ENCODE data around the gene DOCK2. TPM values are rescaled to one million over a fixed set of nuclear protein-coding genes. Genes with fewer than 3 reads are reported as not detected.

DOCK2 gene
- total and polyA plus RNA-seq, 2 of the 8 experiments (the other 6 are each of a cell fraction or from before 2014, with no cell fraction given) = 3.9 to 5.7 TPM

DNA sequence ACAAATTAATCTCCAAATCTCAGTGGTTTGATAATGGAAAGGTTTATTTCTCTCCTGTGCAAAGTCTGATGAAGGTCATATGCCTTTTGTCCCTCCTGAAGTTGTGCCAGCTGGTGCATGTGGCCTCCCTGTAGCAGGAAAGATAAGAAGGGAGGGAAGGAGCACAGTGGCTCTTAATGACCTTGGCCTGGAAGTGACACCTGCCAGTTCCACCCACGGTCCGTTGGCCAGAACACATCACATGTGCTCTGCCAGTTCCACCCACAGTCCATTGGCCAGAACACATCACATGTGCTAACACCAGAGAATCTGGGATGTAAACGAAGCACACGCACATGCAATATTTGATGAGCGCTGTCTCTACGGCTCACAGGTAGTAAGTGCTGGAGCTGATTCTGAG lies 130.9 kb downstream of the DOCK2 start:
- Histone ChIP-seq H3K4me2 (ENCODE audit: insufficient read depth in 1 of 2, low read depth in 2 of 2, low read length in 2 of 2) (peak overlapping the region in 1 of 2 experiments; percentile 10; a peak in 1 of 4 replicates), H3K56ac (replicated peaks; ENCODE audit: insufficient read length, low read depth, low read length) (no peak overlapping the region), H2BK12ac (ENCODE audit: low read depth, low read length) (no peak overlapping the region), H3K9ac (replicated peaks in 1 of 4; ENCODE audit: extremely low read depth in 1 of 4, low read depth in 3 of 4, low read length in 3 of 4) (no peak overlapping the region), H3K14ac (ENCODE audit: insufficient read length) (no peak overlapping the region), H2BK120ac (replicated peaks; ENCODE audit: low read depth, low read length) (no peak overlapping the region), H3K27me3 (replicated peaks in 1 of 4; ENCODE audit: control insufficient read depth in 3 of 4, extremely low read depth in 1 of 4, insufficient read depth in 3 of 4, low read length in 3 of 4) (no peaks in the 10 kb centered on the region), H3K79me1 (ENCODE audit: low read depth, low read length) (no peaks in the 10 kb centered on the region), H3K4me1 (replicated peaks in 1 of 4; ENCODE audit: control insufficient read depth in 3 of 4, insufficient read depth in 4 of 4, low read length in 3 of 4) (peaks cover 0 to 10% (median 7%) of the 10 kb centered on the region in 4 experiments; a peak in 5 of 7 replicates), H4K20me1 (replicated peaks in 1 of 2; ENCODE audit: control insufficient read depth in 1 of 2, insufficient read depth in 2 of 2, low read length in 2 of 2) (peaks cover 0 to 2% of the 10 kb centered on the region in 2 experiments), H2AK5ac (ENCODE audit: low read depth, low read length) (no peak overlapping the region), H4K91ac (replicated peaks; ENCODE audit: insufficient read length, low read length) (no peak overlapping the region), H2BK5ac (ENCODE audit: low read depth, low read length) (no peak overlapping the region), H4K8ac (ENCODE audit: extremely low read depth, insufficient read depth, low read length) (no peak overlapping the region), H3K18ac (ENCODE audit: extremely low read depth, low read length) (no peak overlapping the region), H4K5ac (ENCODE audit: insufficient read length, low read depth, low read length) (no peak overlapping the region), H3K36me3 (ENCODE audit: control insufficient read depth in 2 of 4, insufficient read depth in 4 of 4, low read length in 3 of 4) (no peaks in the 10 kb centered on the region), H3K4ac (replicated peaks; ENCODE audit: insufficient read length, low read depth, low read length) (no peak overlapping the region), H3K9me3 (ENCODE audit: insufficient read depth in 2 of 2, low read depth in 1 of 2, low read length in 1 of 2) (no peaks in the 10 kb centered on the region), H3K79me2 (ENCODE audit: control insufficient read depth in 1 of 2, insufficient read depth in 2 of 2, low read length in 2 of 2) (no peaks in the 10 kb centered on the region), H2BK15ac (ENCODE audit: low read length) (no peak overlapping the region), H3K4me3 (ENCODE audit: extremely low read depth in 1 of 4, insufficient read depth in 2 of 4, low read depth in 3 of 4, low read length in 4 of 4) (no peak overlapping the region), H2AFZ (ENCODE audit: low read length) (no peak overlapping the region), H3K23ac (ENCODE audit: insufficient read length) (no peak overlapping the region), H2BK20ac (ENCODE audit: low read length) (no peak overlapping the region), H3K27ac (ENCODE audit: low read depth, low read length) (no peak overlapping the region), H3K23me2 (ENCODE audit: low read depth, low read length) (no peaks in the 10 kb centered on the region; the same call in 1 of the 2 replicates)
- TF ChIP-seq SIN3A (conservative IDR thresholded peaks at IDR 0.05 in 1 of 2, IDR thresholded peaks at IDR 0.05 in 1 of 2; ENCODE audit: low read depth in 1 of 2, low read length in 2 of 2) = no peak
- TF ChIP-seq, protein P1, sequence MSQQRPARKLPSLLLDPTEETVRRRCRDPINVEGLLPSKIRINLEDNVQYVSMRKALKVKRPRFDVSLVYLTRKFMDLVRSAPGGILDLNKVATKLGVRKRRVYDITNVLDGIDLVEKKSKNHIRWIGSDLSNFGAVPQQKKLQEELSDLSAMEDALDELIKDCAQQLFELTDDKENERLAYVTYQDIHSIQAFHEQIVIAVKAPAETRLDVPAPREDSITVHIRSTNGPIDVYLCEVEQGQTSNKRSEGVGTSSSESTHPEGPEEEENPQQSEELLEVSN (IDR thresholded peaks at IDR 0.05) = peak; percentile 51; the same call in 1 of the 2 replicates
- no peak for TF ChIP-seq SRF (IDR thresholded peaks at IDR 0.05; ENCODE audit: low read depth, low read length)
- TF ChIP-seq KDM1A (IDR thresholded peaks at IDR 0.05; ENCODE audit: borderline replicate concordance, low read length) = no peak
- TF ChIP-seq, protein P2, sequence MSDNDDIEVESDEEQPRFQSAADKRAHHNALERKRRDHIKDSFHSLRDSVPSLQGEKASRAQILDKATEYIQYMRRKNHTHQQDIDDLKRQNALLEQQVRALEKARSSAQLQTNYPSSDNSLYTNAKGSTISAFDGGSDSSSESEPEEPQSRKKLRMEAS (IDR thresholded peaks at IDR 0.05) = peak; percentile 24; the same call in 1 of the 2 replicates
- ChIA-PET POLR2A (ENCODE audit: partially characterized antibody) (no interaction called here), CTCF (ENCODE audit: partially characterized antibody) (interaction anchor here (0.8 to 1.3 kb wide), 2 partner anchors 59 to 212 kb away, joined by 3 read pairs; partner anchors contain the start of gene INSYN2B)
- WGBS, 2 experiments (ENCODE audit: extremely low coverage in 1 of 2, insufficient coverage in 1 of 2, insufficient read length in 1 of 2, insufficient replicate concordance in 2 of 2, low coverage in 1 of 2, low lambda C conversion rate in 2 of 2, missing lambda C conversion rate in 1 of 2) = 74% methylated on average over 6 of the region's 6 CpGs; no CpG with 5 or more reads in 1 of the 2 experiments
- DNase-seq (ENCODE audit: low read depth in 1 of 2, low spot score in 2 of 2) = no peak
- no peak for FAIRE-seq
